IMR-90 (cell line): ENCODE measurements around the gene FN1.

Experiments
- CHD1 ChIP-seq: IDR thresholded peaks from 2 replicates; pipeline ENCODE4 v1.6.1; 2012; ENCODE audit warnings: low read depth, low read length, improper control_type of control experiment
- FOS ChIP-seq: fragments of 150-350 bp; IDR thresholded peaks from 2 replicates; pipeline ENCODE4 v1.6.1; 2016; ENCODE audit warnings: low read depth, low read length
- MAZ ChIP-seq: IDR thresholded peaks from 2 replicates; pipeline ENCODE4 v1.6.1; 2012; ENCODE audit warnings: low read depth, mild to moderate bottlenecking, low read length, improper control_type of control experiment, moderate library complexity, borderline replicate concordance
- MXI1 ChIP-seq: IDR thresholded peaks from 2 replicates; pipeline ENCODE4 v1.6.1; 2012; ENCODE audit warnings: low read depth, mild to moderate bottlenecking, low read length, moderate library complexity, borderline replicate concordance
- NFE2L2 ChIP-seq: fragments of 150-350 bp; IDR thresholded peaks from 2 replicates; pipeline ENCODE4 v1.6.1; 2016; ENCODE audit warnings: low read depth, mild to moderate bottlenecking, low read length
- POLR2A ChIP-seq: IDR thresholded peaks from 2 replicates; pipeline ENCODE4 v1.6.1; 2012; ENCODE audit warnings: mild to moderate bottlenecking, low read depth, low read length
- RAD21 ChIP-seq: IDR thresholded peaks from 2 replicates; pipeline ENCODE4 v1.6.1; 2012; ENCODE audit warnings: low read length, improper control_type of control experiment
- RCOR1 ChIP-seq: IDR thresholded peaks from 2 replicates; pipeline ENCODE4 v1.6.1; 2012; ENCODE audit warnings: mild to moderate bottlenecking, low read length, improper control_type of control experiment; ENCODE audit not compliant: insufficient replicate concordance
- RFX5 ChIP-seq: IDR thresholded peaks from 2 replicates; pipeline ENCODE4 v1.8.0; 2012; ENCODE audit warnings: low read depth, mild to moderate bottlenecking, low read length, moderate library complexity
- SMC3 ChIP-seq: fragments of 150-350 bp; IDR thresholded peaks from 2 replicates; pipeline ENCODE4 v1.6.1; 2016; ENCODE audit warnings: low read depth, mild to moderate bottlenecking, antibody characterized with exemption, low read length, moderate library complexity
- TF ChIP-seq, protein P1 (sequence below): conservative IDR thresholded peaks from 2 replicates; pipeline ENCODE4 v1.5.1; 2012; ENCODE audit warnings: mild to moderate bottlenecking, low read depth, low read length, improper control_type of control experiment
- TF ChIP-seq, protein P2 (sequence below): fragments of 150-350 bp; IDR thresholded peaks from 2 replicates; pipeline ENCODE4 v1.6.1; 2016; ENCODE audit warnings: low read depth, mild to moderate bottlenecking, low read length, moderate library complexity, borderline replicate concordance

DNA sequence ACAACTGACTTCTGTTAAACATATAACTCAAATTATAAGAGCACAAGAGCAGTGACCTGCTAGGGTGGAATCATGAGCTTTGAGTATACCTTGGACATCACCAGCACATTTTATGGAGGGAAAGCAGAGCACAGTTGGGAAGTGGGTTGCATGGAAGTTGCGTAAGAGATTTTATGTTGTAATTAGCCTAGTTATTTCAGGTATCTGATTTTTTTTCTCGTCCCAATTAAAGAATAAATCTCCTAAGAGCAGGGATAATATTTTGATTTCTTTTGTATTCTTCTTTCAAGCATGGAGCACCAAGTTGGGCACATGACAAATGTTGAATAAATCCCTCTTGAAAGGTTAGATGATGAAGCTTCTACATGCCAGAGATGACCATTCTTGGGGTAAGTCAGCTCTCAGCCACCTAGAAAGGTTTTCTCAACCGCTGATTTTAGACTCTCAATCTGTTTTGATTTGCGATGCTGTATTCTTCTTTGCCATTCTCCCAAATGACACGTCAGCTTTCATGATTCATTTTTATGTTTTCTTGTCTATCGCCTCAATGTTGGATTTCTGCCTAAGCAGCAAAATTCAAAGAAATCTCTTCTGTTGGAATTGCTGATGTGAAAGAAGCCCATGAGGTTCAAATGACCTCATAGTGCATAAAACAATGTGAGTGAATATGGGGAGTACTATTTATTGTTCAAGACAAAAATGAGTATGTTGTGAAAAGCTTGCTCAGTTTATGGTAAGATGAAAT, 15.3 kb upstream of the FN1 start:
- TF ChIP-seq, protein P1, sequence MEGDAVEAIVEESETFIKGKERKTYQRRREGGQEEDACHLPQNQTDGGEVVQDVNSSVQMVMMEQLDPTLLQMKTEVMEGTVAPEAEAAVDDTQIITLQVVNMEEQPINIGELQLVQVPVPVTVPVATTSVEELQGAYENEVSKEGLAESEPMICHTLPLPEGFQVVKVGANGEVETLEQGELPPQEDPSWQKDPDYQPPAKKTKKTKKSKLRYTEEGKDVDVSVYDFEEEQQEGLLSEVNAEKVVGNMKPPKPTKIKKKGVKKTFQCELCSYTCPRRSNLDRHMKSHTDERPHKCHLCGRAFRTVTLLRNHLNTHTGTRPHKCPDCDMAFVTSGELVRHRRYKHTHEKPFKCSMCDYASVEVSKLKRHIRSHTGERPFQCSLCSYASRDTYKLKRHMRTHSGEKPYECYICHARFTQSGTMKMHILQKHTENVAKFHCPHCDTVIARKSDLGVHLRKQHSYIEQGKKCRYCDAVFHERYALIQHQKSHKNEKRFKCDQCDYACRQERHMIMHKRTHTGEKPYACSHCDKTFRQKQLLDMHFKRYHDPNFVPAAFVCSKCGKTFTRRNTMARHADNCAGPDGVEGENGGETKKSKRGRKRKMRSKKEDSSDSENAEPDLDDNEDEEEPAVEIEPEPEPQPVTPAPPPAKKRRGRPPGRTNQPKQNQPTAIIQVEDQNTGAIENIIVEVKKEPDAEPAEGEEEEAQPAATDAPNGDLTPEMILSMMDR = no peak
- TF ChIP-seq FOS = no peak
- no peak for TF ChIP-seq POLR2A
- TF ChIP-seq NFE2L2 = no peak
- TF ChIP-seq, protein P2, sequence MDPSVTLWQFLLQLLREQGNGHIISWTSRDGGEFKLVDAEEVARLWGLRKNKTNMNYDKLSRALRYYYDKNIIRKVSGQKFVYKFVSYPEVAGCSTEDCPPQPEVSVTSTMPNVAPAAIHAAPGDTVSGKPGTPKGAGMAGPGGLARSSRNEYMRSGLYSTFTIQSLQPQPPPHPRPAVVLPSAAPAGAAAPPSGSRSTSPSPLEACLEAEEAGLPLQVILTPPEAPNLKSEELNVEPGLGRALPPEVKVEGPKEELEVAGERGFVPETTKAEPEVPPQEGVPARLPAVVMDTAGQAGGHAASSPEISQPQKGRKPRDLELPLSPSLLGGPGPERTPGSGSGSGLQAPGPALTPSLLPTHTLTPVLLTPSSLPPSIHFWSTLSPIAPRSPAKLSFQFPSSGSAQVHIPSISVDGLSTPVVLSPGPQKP = no peak
- TF ChIP-seq SMC3 = no peak
- no peak for TF ChIP-seq RAD21
- TF ChIP-seq RCOR1 = no peak
- TF ChIP-seq CHD1 = no peak
- no peak for TF ChIP-seq RFX5
- TF ChIP-seq MAZ = no peak
- no peak for TF ChIP-seq MXI1
